Measurements from ENCODE around the gene SARS2.
"Not testable (repeated sequence)": the region's sequence is repeated elsewhere in the genome, so short reads cannot be mapped to it uniquely, and the experiment has no call there.

SARS2 gene

DNA sequence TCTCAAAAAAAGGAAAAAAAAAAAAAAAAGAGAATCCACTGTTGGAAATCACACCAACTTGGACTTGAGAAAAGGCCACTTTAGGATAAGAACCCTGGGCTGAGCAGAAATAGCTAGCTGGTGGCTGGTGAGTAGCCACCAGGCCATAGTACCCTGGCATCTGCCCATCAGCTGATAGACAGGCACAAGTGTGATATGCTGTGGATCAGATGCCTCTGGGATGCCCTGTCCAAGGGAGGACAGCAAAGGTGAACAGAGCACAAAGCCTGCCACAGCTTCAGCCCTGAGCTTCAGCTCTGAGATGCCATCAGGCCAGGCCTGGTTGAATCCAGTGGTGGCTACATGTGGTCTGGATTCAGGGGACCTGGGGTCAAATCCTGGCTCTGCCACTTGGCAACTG is 39.9 kb downstream of the SARS2 start:
- DNase-seq: no peak

DNA sequence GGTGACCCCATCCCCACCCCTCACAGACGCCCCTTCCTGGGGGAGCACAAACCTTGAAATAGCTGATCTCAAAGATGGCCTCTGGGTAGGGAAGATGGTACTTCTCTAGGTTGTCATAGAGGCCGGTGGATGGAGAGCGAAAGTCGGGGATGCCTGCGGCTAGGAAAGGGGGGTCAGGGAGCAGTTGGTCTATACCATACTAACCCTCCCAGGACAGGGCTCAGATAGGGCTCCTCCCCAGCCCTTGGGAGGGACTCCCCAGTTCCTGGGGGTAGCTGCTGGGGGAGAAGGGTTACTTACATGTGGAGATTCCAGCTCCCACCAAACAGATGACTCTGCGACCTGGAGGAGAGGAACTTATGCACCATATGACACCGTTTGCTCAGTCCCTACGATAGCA is 40.8 kb downstream of the SARS2 start:
- no peak for DNase-seq

DNA sequence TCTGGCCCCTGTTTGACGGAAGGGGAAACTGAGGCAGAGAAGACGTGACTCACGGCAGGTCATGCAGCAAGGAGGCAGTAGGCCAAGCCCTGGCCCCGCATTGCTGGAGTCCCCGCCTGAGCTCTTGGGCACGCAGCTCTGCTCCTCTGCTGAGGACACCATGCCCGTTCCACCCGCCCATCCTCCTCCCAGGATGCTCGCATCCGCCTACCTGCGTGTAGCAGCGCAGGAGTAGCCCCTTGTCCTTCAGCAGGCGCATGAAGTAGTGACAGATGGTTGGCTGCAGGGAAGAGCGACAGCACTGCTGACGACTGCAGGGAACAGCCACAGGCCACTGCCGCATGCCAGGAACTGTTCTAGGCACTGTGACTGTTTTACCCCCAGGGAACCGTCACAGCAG is 41.7 kb downstream of the SARS2 start:
- DNase-seq: no peak

DNA sequence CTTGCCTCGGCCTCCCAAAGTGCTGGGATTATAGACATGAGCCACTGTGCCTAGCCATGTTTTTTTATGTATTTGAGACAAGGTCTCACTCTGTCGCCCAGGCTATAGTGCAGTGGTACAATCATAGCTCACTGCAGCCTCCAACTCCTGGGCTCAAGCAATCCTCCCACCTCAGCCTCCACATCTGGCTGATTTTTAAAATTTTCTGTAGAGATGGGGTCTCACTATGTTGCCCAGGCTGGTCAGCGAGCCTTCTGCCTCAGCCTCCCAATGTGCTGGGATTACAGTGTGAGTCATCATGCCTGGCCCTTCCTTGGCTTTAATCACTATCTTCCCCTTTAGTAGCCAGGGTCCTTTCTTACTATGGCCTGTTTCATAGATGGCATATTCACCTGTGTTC is 45.9 kb downstream of the SARS2 start:
- not testable (repeated sequence) for DNase-seq

DNA sequence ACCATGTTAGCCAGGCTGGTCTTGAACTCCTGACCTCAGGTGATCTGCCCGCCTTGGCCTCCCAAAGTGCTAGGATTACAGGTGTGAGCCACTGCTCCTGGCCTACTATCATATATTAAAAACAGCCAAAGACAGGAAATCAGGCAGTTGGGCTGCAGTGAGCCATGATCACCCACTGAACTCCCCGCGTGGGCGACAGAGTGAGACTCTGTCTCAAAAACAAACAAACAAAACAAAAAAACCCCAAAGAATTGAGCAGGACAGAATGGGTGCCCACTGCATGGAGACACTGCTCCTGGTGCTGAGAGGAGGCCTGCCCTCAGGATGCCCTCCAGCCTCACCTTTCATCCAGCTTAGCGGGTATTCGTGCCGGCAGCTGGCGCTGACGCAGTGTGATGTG is 47.3 kb downstream of the SARS2 start:
- DNase-seq: no peak

DNA sequence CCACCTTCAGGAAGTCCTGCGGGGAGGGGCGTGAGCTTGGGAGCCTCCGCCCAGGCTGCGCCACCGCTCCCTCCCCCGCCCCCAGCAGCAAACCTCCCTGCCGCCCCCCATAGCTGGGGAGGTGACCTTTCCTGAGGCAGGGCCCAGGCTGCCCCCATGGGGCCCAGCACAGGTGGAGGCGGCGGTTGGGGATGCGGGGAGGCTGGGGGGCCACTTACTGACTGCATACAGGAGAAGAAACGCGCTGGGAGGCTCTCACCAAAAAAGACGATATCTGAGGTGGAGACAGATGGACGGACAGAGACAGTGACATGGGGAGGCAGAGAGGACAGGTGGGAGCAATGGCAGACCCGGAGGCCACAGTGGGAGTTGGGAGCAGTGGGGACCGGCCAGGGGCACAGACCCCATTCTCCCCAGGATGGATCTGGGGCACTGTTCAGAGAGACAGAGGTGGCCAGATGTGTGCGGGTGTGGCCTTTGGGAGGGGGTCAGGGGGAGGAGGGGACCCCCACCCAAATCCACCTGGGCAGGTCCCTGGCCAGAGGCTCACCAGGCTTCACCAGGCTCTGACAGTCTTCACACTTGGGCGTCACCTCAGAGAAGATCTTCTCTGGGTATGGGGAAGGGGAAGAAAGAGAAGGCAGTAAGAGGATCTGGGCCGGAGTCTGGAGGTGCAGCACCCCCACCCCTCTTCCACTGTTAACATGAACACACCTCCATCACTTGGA is 49.5 kb downstream of the SARS2 start:
- DNase-seq: no peak

DNA sequence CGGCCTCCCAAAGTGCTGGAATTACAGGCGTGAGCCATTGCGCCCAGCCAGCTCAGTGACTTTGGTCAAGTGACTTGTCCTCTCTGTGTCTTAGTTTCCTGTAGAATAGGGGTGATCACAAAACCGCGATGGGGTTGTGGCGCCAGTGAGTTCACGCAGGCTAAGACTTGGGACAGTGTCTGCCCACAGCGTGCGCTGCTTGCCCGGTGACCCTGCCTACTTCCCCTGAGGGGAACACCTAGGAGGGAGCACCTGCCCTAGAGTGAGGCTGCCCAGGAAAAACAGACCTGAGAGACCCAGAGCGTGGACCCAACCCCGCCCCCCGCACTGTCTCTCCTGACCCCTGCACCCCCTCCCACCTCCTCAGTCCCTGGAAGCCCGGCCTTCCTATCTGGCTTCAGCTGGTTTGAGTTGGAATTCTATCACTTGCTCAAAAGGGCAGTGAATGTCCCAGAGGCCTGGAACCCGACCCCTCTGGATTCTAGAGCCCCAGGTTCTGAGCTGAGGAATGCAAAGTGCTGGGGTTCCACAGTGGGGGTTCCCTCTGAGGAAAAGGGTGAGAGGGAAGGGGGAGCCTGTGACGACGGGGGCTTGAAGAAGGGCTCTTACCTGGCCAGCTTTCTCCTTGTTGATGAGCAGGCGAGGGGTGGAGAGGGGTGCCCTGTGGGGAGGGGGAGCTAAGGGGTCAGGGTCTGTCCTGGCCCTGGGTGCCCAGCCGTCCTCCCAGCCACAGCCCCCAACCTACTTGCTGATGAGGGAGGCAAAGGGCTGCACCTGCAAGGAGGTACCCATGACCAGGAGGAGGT is 50.3 kb downstream of the SARS2 start:
- no peak for DNase-seq

DNA sequence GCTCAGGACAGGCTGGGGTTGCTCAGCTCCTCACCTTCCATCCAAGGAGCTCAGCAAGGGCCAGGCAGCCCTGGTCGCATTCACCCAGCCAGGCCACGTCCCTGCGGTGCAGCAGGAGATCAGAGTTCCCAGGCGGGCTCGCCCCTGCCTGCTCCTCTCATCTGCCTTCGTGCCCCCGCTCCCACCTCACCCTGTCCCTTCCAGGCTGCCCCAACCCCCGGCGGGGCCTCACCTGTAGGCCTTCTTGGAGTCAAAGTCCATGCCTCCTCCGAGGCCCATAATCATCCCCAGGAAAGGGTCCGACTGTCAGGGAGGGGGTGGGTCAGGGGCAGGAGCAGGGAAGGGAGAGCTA is 51.2 kb downstream of the SARS2 start:
- no peak for DNase-seq

DNA sequence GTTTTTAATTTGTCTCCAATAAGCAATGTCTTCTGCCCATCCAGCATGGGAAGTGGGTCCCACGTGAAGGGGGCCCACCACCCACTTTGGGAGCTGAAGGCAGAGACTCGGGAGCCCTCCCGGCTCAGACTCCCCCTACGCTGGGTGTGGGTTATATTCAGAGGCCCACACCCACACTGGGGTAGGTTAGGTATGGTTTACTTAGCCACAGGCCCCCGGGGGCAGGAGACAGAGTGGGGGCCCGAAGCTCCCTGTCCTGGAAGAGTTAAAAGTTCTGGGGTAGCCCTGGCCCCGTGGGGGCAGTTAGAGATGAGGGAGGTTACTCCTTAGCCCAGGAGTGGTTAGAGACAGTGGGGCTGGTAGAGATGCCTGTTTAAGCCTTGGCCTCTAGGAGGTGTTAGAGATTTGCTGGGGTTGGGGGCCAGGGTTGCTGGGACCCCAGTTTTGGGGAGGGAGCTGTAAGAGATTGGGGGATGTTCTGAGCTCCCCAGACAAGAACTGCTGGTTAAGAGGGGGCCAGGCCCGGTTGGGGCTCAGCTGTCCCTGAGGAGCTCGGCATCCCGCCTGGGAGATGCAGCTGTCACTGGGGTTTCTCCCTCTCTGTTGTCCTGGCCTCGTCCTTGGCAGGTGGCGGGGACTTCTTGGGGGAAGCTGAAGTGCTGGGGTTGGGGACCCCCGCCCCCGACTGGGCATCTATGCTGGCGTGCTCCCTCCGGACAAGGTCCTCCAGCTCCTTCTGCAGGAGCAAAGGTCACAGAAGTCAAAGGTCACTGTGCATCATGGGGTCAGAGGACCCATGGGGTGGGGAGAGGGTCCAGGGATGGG is 51.8 kb downstream of the SARS2 start:
- no peak for DNase-seq

DNA sequence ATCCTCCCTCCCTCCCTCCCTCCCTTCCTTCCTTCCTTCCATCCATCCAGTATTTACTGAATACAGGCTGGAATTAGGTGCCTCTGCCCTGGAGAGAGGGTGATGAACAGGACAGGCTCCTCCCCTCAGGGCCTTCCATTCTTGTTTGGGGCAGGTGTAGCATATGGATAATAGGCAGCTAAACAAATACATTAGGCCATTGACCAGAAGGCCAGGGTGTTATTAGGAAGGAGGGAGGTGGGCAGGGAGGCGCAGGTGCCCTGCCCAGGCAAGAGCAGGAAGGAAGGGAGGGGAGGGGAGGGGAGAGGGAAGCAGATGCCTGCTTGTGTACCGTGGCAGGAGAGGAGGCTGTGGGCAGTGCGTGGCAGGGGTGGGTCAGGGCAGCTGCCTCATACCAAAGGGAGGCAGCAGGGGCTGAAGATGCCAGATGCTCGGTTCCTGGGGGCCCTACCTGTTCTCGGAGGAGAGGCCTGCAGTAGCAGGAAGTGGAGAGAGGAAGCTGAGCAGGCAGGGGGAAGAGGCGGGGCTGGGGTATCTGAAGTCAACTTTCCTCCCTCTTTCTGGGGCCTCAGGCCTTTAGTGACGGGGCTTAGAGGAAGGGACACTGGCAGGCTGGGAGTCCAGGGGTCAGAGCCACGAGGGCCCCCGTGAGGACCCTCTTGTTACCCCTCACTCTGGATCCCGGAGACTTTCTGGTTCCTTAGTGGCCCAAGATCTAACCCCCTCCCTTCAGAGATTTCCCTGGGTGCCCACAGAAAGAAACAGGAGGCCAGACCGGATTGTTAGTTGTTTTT is 52.6 kb downstream of the SARS2 start, which contains the start of gene RINL:
Gene RINL, minus strand, starts transcription at position 495 of the 794 bp plus-strand sequence. CDS start 1,533 bp downstream, outside the sequence.
- peak; percentile 80 for DNase-seq

DNA sequence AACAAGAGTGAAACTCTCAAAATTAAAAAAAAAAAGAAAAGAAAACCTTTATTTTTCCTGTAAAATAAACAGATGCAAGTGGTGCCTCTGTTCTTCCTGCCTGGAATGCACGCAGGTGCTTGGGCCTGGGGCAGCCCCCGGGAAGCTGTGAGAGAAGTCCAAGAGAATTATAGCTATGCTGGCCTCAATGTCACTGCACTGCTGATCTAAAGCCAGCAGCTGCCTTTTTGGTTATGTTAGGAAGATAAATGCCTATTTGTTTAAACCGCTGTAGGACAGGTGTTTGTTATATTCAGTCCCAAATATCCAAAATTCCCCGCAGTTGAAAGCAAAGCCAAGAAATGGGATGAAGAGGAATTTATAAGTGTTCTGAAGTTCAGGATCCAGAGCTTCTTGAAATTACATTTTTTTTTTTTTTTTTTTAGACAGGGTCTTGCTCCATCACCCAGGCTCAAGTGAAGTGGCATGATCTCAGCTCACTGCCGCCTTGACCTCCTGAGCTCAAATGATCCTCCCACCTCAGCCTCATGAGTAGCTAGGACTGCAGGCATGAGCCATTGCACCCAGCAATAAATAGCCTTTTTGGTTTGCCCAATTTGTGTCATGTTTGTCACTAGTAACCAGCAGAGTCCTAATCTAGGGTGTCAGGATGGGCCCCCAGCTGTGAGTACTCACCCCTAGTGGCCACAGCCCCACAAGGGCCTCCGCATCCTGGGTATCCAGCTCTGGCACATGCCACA is 54.7 kb downstream of the SARS2 start:
- DNase-seq: no peak

DNA sequence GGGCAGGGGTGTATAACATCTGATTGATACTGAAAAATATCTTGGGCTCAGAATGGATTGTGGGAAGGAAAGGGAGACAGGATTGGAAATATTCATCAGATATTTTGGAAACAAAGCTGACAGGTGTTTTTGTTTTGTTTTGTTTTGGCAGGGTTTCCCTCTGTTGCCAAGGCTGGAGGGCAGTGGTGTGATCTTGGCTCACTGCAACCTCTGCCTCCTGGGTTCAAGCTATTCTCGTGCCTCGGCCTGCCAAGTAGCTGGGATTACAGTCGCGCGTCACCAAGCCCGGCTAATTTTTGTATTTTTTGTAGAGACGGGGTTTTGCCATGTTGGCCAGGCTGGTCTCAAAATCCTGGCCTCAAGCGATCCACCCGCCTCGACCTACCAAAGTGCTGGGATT is 57.2 kb downstream of the SARS2 start:
- not testable (repeated sequence) for DNase-seq

DNA sequence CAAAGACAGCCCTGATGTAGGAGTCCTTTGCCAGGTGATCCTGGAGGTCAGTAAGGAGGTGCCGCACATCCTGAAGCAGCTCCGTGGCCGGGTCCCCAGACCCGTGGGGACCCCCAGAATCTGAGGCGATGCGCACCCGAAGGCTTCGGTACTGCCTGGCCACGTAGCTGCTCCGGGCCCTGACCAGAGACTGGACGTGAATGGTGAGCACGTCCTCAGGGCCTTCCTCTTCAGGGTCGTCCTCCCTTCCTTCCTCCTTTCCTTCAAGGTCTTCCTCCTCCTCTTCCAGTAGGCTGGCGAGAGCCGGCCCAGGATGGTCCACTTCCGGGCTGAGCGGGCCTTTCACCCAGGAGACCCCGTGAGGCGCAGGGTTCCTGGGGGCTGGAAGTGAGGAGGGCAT is 60.0 kb downstream of the SARS2 start:
- DNase-seq: no peak

DNA sequence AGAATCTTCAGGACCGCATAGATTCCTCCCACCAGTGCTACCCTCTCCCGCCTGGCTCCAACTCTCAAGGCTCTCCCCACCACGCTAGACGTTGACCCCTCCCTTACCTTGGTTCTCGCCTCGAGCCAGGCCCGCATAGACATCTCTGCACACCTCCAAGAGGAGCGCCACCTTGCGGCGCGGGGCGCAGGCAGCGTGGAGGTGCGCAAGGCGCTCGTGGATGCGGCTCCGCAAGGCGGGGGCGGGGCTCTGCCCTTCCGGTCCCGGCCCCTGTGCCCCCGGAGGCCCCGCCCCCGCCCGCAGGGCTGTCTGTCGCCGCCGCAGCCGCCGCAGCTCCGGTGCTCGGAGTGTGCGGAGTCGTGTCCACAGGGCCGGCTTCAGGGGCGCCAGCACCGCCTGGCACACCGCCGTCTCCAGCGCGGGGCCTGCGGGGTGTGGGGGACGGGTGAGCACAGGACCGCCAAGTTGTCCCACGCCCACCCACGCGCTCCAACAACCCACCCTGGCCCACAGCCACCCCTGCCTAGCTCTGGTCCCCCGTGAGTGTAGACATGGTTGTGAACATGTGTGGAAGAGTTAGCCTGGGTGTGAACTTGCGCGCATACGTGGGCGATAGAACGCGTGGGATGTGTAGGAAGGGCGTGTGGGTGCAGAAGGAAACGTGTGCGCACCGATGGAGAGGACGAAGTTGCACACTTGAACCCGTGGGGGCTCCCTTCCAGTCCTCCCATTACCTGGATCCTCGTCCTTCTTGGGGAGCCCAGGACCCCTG is 60.5 kb downstream of the SARS2 start:
- DNase-seq: peak; percentile 97

DNA sequence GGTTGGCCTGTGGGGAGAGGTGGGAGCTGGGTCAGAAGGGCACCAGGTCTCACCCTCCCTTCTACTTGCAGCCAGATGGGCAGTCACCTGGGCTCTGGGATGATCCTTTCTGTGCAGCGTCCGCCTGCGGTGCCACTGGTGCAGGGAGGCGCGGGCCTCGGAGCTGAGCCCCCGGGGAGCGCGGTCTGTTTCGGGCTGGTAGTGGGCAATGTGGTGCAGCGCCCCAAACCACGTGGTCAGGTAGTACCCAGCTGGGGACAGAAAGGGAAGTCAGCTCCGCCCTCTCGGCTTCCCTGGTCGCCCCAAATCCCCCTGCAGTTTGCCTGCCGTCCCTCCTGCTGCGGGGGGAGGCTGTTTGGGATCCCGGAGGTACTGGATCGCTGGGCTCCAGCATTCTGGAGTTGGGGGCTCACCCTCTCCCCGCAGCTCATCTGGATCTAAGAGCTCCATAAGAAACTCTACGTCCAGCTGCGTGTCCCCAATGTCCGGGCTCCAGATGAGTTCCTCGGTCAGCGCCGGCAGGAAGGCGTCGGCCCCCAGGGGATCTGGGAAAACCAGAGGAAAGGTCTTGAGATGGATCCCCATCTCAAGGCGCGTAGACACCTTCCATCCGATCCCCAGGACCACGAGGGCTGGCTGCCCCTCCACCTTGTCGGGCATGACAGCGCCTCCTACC is 61.3 kb downstream of the SARS2 start:
- DNase-seq: peak; percentile 64

DNA sequence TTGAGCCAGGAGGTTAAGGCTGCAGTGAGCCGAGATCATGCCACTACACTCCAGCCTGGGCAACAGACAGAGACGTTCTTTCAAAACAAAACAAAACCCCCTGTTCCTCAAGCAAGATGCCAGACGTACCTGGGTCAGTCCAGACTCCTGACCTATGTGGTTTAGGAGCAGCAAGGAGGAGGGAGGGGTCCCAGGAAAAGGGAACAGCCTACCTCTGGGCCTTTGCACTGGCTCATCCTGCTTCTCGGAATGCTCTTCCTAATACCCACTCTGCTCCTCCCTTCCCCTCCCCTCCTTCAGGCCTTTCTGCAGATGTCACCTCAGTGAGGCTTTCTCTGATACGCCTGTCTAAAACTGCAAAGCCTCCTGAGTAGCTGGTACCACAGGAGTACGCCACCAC is 62.0 kb downstream of the SARS2 start:
- no peak for DNase-seq

DNA sequence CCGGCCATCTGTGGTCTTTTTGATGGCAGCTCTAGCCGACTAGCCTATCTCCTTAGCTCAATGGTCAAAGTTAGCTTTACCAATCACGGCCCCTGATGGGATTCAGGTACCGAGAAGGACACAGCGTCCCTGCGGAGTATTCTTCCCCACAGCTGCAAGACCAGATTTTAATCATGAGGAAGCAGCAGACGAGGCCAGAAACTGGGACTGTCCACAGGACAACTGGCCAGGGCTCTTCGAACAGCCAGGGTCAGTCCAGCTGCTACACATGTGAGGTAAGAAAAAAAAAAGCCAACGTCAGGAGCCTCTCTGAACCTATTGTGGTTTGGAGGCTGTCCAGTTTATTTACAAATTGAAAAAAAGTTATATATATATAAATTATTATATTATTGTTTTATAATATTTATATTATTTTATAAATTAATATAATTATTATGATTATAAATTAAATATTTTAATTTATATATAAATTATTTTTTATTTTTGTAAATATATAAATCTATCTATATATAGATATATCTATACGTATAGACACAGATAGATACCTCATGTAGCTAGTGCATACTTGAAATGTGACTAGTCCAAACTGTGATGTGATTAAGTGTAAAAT is 63.3 kb downstream of the SARS2 start:
- no peak for DNase-seq
